DOHH2 (cell line): ENCODE data around the gene LCN15.

Experiments
- H3F3A ChIP-seq: fragments of 200-600 bp; sonication (generic), shearing (Covaris generic); 2 replicates; pipeline ENCODE4 v1.6.0; 2016; ENCODE audit warnings: antibody characterized with exemption, mild to moderate bottlenecking; ENCODE audit not compliant: control insufficient read depth, insufficient read depth
- H3K27ac ChIP-seq: fragments of 200-600 bp; sonication (generic); 2 replicates; pipeline ENCODE4 v1.5.1; 2014; ENCODE audit warnings: low read depth, mild to moderate bottlenecking, low read length, moderate library complexity
- H3K27me3 ChIP-seq: fragments of 200-600 bp; sonication (generic); 2 replicates; pipeline ENCODE4 v1.6.1; 2014; ENCODE audit warnings: mild to moderate bottlenecking, low read length, mixed read lengths; ENCODE audit not compliant: control insufficient read depth
- H3K36me3 ChIP-seq: fragments of 200-600 bp; sonication (generic); 2 replicates; pipeline ENCODE4 v1.6.1; 2014; ENCODE audit warnings: mild to moderate bottlenecking, low read length, moderate library complexity, mixed read lengths; ENCODE audit not compliant: control insufficient read depth
- H3K4me1 ChIP-seq: fragments of 200-600 bp; sonication (generic); 2 replicates; pipeline ENCODE4 v1.6.1; 2014; ENCODE audit warnings: mild to moderate bottlenecking, low read length, mixed read lengths; ENCODE audit not compliant: control insufficient read depth
- H3K4me2 ChIP-seq: fragments of 200-600 bp; sonication (generic); 2 replicates; pipeline ENCODE4 v1.6.0; 2014; ENCODE audit warnings: mild to moderate bottlenecking, low read length, moderate library complexity
- H3K4me3 ChIP-seq: fragments of 200-600 bp; sonication (generic); 2 replicates; pipeline ENCODE4 v1.5.1; 2014; ENCODE audit warnings: mild to moderate bottlenecking, low read length, mixed read lengths
- H3K79me2 ChIP-seq: fragments of 200-600 bp; sonication (generic); 2 replicates; pipeline ENCODE4 v1.6.1; 2014; ENCODE audit warnings: mild to moderate bottlenecking, low read length, mixed read lengths; ENCODE audit not compliant: control insufficient read depth
- H3K9me2 ChIP-seq: fragments of 200-600 bp; sonication (generic); replicated peaks from 2 replicates; pipeline ENCODE4 v1.6.1; 2014; ENCODE audit warnings: mild to moderate bottlenecking, low read length, mixed read lengths; ENCODE audit not compliant: control insufficient read depth
- H3K9me3 ChIP-seq: fragments of 200-600 bp; sonication (generic); 2 replicates; pipeline ENCODE4 v1.6.1; 2014; ENCODE audit warnings: antibody characterized with exemption, low read length, mixed read lengths; ENCODE audit not compliant: control insufficient read depth, insufficient read depth
- H4K20me1 ChIP-seq: fragments of 200-600 bp; sonication (generic); 2 replicates; pipeline ENCODE4 v1.6.0; 2014; ENCODE audit warnings: low read depth, mild to moderate bottlenecking, antibody characterized with exemption, low read length, moderate library complexity; ENCODE audit not compliant: control insufficient read depth, insufficient read depth
- EZH2phosphoT487 ChIP-seq: fragments of 200-600 bp; sonication (generic); IDR thresholded peaks from 2 replicates; pipeline ENCODE4 v1.6.1; 2017; ENCODE audit warnings: borderline replicate concordance, mild to moderate bottlenecking, antibody characterized with exemption, low read length, moderate library complexity, mixed read lengths
- TF ChIP-seq, protein P1 (sequence below): fragments of 200-600 bp; sonication (generic); IDR thresholded peaks from one replicate; pipeline ENCODE4 v1.5.1; 2014; ENCODE audit warnings: antibody characterized with exemption, mild to moderate bottlenecking, low read depth, low read length; ENCODE audit not compliant: poor library complexity, severe bottlenecking

The LCN15 gene

DNA sequence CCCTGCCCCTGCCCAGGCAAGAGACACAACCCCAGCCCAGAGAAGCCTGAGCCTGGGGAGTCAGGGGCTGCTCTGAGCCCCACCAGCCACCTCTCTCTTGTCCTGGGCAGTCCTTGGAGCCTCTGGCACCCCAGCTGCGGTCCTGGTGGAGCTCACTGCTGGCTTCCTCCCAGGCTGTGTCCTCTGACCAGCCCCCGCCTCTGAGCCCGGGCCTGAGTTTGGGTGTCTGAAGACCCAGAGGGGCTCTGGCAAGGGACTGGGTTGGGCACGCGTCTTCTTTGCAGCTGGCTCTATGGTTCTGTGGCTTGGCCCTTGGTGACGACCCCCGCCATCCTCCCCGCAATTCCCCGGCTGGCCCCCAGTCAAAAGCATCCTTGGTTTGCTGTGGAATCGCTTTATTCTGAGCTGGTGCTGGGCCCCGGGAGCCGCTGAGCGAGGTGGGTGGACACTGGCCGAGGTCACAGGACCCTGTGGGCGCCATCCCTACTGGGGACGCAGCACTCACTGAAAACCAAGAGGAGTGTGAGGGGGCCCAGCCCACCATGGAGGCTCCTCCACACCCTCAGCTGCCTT lies 20.6 kb downstream of the LCN15 start:
- Histone ChIP-seq H3K27ac (no peak overlapping the region), H3K9me2 (no peaks in the 10 kb centered on the region), H3K4me3 (no peak overlapping the region), H3K79me2 (no peaks in the 10 kb centered on the region), H3K27me3 (peaks cover 45% of the 10 kb centered on the region), H4K20me1 (no peaks in the 10 kb centered on the region), H3K4me1 (peaks cover 30% of the 10 kb centered on the region), H3F3A (no peaks in the 10 kb centered on the region), H3K36me3 (no peaks in the 10 kb centered on the region), H3K9me3 (no peaks in the 10 kb centered on the region), H3K4me2 (no peak overlapping the region)
- no peak for TF ChIP-seq EZH2phosphoT487
- TF ChIP-seq, protein P1, sequence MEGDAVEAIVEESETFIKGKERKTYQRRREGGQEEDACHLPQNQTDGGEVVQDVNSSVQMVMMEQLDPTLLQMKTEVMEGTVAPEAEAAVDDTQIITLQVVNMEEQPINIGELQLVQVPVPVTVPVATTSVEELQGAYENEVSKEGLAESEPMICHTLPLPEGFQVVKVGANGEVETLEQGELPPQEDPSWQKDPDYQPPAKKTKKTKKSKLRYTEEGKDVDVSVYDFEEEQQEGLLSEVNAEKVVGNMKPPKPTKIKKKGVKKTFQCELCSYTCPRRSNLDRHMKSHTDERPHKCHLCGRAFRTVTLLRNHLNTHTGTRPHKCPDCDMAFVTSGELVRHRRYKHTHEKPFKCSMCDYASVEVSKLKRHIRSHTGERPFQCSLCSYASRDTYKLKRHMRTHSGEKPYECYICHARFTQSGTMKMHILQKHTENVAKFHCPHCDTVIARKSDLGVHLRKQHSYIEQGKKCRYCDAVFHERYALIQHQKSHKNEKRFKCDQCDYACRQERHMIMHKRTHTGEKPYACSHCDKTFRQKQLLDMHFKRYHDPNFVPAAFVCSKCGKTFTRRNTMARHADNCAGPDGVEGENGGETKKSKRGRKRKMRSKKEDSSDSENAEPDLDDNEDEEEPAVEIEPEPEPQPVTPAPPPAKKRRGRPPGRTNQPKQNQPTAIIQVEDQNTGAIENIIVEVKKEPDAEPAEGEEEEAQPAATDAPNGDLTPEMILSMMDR: no peak

DNA sequence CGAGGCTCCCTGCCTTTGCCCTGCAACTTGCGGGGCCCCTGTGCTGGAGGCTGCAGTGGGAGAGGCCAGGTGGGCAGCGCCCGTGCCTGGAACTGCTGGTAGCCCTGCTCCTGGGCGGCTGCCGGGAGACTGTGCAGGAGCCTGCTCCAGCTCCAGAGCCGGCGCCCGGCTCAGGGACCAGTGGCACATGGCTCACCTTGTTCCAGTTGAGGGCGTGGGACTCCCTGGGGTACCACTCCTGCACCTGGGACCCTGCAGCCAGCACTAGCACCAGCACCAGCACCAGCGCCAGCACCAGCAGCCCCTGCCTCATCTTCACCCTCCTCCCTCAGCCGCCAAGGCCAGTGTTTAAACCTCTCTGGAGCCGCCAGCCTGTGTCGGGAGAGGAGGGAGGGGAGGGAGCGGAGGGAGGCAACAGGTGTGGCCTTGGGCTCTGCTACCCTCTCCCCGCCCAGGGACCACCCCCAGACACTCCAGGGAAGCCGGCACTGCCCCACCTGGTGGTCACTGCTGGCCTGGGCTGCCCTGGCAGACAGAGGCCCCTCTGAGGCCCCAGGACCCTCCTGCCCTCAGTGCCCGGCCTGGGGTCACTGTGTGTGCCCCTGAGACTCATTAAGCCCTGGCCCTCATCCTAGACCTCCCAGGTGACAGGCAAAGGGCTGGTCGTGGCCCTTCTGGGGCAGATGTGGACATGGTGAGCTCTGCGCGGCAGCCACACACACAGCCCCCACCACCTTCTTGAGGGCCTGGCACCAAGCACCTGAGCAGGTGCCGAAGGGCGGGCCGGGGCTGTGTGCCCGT lies 21.5 kb downstream of the LCN15 start, which contains the start of gene LCN10:
TSS of gene LCN10 (minus strand) at position 350 of the 801 bp plus-strand sequence. CDS start at position 313, 37 bp downstream.
- H3K9me2 ChIP-seq: no peaks in the 10 kb centered on the region
- H3K9me3 ChIP-seq: no peaks in the 10 kb centered on the region
- H3K79me2 ChIP-seq: no peaks in the 10 kb centered on the region
- no peaks in the 10 kb centered on the region for H3F3A ChIP-seq
- H4K20me1 ChIP-seq: no peaks in the 10 kb centered on the region
- H3K27ac ChIP-seq: no peak within 1 kb of the TSS
- TF ChIP-seq, protein P1: no peak
- TF ChIP-seq EZH2phosphoT487: no peak
- no peaks in the 10 kb centered on the region for H3K36me3 ChIP-seq
- peaks cover 45% of the 10 kb centered on the region for H3K27me3 ChIP-seq
- H3K4me2 ChIP-seq: peak within 1 kb of the TSS; percentile 75
- H3K4me3 ChIP-seq: peak within 1 kb of the TSS; percentile 59
- peaks cover 24% of the 10 kb centered on the region for H3K4me1 ChIP-seq

DNA sequence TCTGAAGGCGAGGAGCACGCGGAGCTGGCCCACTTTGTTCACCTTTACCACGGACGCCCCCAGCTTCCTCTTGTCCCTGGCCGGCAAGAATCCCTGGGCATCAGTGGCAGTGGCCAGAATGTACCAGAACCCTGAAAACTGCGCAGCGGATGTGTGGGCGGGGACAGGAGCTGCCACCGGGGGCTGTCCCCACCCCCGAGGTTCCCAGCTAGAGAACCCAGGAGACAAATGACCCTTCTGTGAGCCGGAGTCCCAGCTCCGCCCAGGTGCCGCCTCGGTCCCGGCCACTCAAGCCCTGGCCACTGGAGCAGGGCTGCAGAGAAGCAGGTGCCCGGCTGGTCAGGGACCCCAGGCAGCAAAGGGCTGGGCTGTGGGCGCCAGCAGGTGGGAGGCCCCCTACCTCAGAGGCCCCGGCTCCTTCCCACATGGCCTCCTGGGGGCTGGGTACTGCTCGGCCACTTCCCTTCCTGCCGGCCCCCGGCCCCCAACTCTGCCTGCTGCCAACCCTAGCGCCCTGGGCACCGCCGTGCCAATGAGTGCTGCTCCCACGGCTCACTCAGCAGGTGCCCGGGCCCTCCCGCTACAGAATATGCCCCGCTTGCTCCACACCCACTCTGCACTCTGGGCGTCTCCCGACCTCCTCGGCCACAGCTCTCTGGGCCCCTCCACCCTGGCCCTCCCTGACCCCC lies 22.3 kb downstream of the LCN15 start:
- Histone ChIP-seq H3K36me3 (no peaks in the 10 kb centered on the region), H3K9me2 (no peaks in the 10 kb centered on the region), H3K4me2 (peak overlapping the region; percentile 75), H3K27ac (no peak overlapping the region), H3K9me3 (no peaks in the 10 kb centered on the region), H3K4me3 (peak overlapping the region; percentile 59), H3F3A (no peaks in the 10 kb centered on the region), H4K20me1 (no peaks in the 10 kb centered on the region), H3K79me2 (no peaks in the 10 kb centered on the region), H3K27me3 (peaks cover 45% of the 10 kb centered on the region), H3K4me1 (peaks cover 24% of the 10 kb centered on the region)
- TF ChIP-seq, protein P1: peak; percentile 11
- no peak for TF ChIP-seq EZH2phosphoT487
